ENCODE data around the gene ZSCAN9.

ZSCAN9 gene

DNA sequence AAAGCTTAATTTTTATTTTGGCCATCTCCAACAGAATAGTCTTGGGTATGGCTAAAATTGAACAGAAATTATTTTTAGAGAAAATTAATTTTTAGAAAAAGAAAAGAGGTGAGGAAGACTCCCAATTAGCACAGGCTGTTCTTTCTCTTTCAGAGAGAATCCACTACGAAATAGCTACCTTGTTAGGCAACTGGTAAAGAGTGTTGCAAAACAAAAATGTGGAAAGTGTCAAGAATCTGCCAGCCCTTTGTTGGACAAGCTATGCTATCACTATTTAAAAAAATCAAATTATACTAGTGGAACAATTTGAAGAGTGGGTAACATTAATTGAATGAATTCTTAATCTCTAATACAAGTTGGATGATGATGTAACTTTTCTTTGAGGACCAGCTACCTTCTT is 19.2 kb upstream of the ZSCAN9 start:
- DNase-seq (ENCODE audit: low read depth), result no peak
- TF ChIP-seq, protein P1, sequence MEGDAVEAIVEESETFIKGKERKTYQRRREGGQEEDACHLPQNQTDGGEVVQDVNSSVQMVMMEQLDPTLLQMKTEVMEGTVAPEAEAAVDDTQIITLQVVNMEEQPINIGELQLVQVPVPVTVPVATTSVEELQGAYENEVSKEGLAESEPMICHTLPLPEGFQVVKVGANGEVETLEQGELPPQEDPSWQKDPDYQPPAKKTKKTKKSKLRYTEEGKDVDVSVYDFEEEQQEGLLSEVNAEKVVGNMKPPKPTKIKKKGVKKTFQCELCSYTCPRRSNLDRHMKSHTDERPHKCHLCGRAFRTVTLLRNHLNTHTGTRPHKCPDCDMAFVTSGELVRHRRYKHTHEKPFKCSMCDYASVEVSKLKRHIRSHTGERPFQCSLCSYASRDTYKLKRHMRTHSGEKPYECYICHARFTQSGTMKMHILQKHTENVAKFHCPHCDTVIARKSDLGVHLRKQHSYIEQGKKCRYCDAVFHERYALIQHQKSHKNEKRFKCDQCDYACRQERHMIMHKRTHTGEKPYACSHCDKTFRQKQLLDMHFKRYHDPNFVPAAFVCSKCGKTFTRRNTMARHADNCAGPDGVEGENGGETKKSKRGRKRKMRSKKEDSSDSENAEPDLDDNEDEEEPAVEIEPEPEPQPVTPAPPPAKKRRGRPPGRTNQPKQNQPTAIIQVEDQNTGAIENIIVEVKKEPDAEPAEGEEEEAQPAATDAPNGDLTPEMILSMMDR (IDR thresholded peaks at IDR 0.05; ENCODE audit: low read depth, low read length, missing control alignments), result no peak
- in situ Hi-C loops (cut with HindIII; ENCODE audit: low sequenced_read_pairs), result no loop called here

DNA sequence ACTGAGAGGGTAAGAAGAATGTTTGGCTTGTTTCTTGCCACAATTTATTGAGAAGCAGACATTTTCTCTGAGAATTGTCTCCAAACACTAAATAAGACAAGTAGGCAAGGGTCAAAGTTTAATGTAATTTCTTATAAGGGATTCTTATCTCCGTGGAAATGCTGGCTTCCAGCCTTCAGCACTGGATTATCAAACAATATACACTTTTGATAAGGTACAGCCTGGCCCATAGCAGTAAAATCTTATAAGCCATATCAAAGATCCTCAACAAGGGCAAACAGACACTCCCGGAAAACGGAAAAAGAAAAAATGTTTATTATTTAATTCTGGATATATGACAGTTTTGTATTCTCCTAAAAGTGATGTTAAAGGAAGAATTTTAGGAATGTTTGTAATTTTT is 18.5 kb upstream of the ZSCAN9 start:
- no peak overlapping the region for H3K4me3 ChIP-seq (ENCODE audit: low read depth, low read length)
- TF ChIP-seq, protein P1 (IDR thresholded peaks at IDR 0.05; ENCODE audit: low read depth, low read length, missing control alignments), result no peak
- no peak for DNase-seq (ENCODE audit: low read depth)
- in situ Hi-C loops (cut with HindIII; ENCODE audit: low sequenced_read_pairs), result no loop called here

More for the DNA sequence above, 19.2 kb upstream of the ZSCAN9 start:
- H3K4me3 ChIP-seq (ENCODE audit: low read depth, low read length), result no peak overlapping the region

DNA sequence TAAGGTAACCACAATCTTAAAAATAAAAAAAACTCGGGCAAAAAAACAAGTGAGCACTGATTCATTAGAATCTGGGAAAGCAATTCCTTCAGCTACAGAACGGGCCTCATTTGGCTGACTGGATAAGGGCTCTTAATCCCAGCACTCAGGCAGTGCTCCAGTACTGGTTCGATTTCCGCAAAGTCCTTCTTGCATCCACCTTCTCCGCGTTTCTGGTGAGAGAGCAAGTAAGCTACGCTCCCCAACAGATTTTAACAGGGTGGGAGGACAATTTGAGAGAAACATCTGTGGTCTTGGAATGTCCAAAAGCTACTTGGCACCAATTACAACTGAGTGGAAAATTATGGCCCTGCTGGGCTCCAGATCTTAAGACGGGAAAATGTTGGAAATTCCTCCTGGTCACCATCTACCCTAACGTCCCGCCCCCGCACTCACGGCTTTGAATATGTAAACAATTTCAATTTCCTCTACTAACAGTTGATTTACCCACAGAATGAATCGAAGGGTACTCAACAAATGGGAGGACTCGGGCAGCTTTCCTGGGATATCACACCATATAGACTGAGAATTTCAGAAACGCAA is 18.1 kb upstream of the ZSCAN9 start:
- no peak for DNase-seq (ENCODE audit: low read depth)
- peak overlapping the region; percentile 47 for H3K4me3 ChIP-seq (ENCODE audit: low read depth, low read length)
- TF ChIP-seq, protein P1 (IDR thresholded peaks at IDR 0.05; ENCODE audit: low read depth, low read length, missing control alignments), result no peak
- in situ Hi-C loops (cut with HindIII; ENCODE audit: low sequenced_read_pairs), result no loop called here

DNA sequence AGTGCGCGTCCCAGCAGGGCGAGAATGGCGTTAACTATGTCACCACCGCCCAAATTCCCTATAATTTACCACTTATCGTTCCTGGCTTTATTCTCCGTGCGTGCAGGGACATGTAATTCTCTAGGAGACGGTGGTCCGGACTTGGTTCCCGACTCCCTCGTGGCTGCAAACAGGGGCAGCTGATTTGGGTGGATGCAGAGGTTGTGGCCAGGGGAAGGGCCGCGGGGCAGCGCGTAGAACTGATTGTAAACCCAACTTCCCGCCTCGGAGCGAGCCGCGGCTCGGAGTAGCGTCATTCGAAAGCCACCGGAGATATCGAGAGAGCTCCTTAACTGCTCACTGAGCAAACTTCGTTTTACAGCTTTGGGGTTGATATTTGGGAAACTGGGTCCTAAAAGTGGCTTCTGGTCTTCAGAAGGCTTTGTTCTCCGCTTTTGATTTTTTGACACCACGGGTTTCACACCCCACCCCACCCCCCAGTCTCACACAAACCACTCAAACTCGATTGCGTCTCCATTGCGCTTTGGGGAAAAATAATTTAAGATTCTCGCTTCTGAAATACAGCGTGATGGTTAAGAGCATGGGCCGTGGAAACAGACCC is 17.5 kb upstream of the ZSCAN9 start:
- TF ChIP-seq, protein P1 (IDR thresholded peaks at IDR 0.05; ENCODE audit: low read depth, low read length, missing control alignments), result no peak
- in situ Hi-C loops (cut with HindIII; ENCODE audit: low sequenced_read_pairs), result no loop called here
- peak overlapping the region; percentile 47 for H3K4me3 ChIP-seq (ENCODE audit: low read depth, low read length)
- DNase-seq (ENCODE audit: low read depth), result no peak

DNA sequence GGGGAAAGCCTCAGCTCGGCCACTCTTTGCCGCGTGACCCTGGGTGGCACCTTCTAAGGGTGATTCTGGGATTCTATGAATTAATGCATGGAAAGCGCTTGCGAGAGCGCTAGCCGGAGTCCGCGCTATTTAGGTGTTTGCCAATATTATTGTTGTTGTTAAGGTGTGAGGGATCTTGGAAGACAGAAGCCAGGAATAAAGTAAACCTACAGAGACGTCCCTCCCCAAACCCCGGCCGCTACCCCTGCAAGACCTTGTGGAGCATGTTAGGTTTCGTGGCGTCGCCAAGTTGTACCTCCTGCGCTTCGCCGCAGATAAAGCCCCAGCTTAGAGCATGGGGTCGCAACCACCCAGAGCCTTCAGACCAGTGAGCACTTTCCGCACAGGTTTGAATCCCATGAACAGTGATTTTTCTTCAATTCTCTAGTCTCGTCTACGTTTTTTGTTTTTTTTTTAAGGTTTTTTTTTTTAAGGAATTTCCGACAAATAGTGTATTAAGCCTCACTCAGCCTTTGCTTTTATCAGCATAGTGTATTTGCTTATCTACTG is 16.9 kb upstream of the ZSCAN9 start:
- TF ChIP-seq, protein P1 (IDR thresholded peaks at IDR 0.05; ENCODE audit: low read depth, low read length, missing control alignments), result no peak
- DNase-seq (ENCODE audit: low read depth), result no peak
- peak overlapping the region; percentile 47 for H3K4me3 ChIP-seq (ENCODE audit: low read depth, low read length)
- in situ Hi-C loops (cut with HindIII; ENCODE audit: low sequenced_read_pairs), result no loop called here

DNA sequence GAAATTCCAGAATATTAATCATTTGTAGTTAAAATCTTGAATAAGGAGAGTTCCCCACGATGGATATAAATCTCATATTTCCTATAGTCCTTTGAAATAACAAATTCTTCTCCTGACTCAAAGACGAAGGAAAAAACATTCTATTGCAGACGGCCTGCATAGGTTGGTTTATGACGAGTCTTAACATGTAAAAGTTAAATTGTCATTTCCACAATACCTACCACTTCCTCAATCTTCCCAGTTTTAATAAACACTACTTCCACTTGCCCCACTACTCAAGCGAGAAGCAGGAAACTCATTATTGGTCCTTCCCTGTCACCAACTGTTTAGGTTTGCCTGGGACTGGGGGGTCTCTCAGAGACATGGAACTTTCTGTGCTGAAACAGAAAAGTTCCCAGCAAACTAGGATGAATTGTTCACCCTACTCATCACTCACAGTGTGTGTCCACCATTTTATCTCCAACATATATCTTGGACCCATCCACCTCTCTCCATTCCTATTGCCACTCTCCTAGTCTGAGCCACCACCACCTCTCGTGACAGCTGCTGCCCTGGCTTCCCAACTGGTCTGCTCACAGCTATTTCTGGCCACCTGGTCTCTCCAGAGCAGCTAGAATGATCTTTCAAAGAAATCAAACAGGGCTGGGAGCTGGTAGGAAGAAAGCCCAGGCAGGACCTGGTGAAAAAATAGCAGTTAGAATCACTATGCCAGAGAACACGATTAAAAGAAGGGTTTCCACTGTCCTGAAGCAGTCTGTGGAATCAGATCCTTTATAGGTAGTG is 15.1 kb upstream of the ZSCAN9 start:
- TF ChIP-seq, protein P1 (IDR thresholded peaks at IDR 0.05; ENCODE audit: low read depth, low read length, missing control alignments), result no peak
- in situ Hi-C loops (cut with HindIII; ENCODE audit: low sequenced_read_pairs), result no loop called here
- no peak for DNase-seq (ENCODE audit: low read depth)
- no peak overlapping the region for H3K4me3 ChIP-seq (ENCODE audit: low read depth, low read length)

Data from astrocyte of the cerebellum (primary cell).